Stimulated activated naive CD8-positive, alpha-beta T cell treated with anti-CD3 and anti-CD28 coated beads, Interleukin-15, Interleukin-2, amounts not matched to agents 100 ng/mL and 50 ng/mL, for 24 hours (primary cell): Measurements from ENCODE around the gene PPFIA2.

Source experiments
- H3K27ac Mint-ChIP-seq: one replicate; pipeline ENCODE4 v1.8.0; 2021; ENCODE audit warnings: mild to moderate bottlenecking, mixed read lengths
- H3K27me3 Mint-ChIP-seq: one replicate; pipeline ENCODE4 v1.8.0; 2021; ENCODE audit warnings: mixed read lengths
- H3K36me3 Mint-ChIP-seq: one replicate; pipeline ENCODE4 v1.8.0; 2021; ENCODE audit warnings: low read depth, mixed read lengths
- H3K4me1 Mint-ChIP-seq: one replicate; pipeline ENCODE4 v1.8.0; 2021; ENCODE audit warnings: low read depth, mixed read lengths
- H3K4me3 Mint-ChIP-seq: one replicate; pipeline ENCODE4 v1.8.0; 2021; ENCODE audit warnings: mild to moderate bottlenecking, mixed read lengths
- H3K9me3 Mint-ChIP-seq: one replicate; pipeline ENCODE4 v1.8.0; 2021; ENCODE audit warnings: mixed read lengths

PPFIA2 gene

GRCh38 chr12:81340910-81341309 lies 418.2 kb downstream of the PPFIA2 start:
- Mint-ChIP-seq H3K4me3 (no peak overlapping the region), H3K9me3 (peaks cover 3% of the 10 kb centered on the region), H3K27me3 (no peaks in the 10 kb centered on the region), H3K4me1 (no peaks in the 10 kb centered on the region), H3K36me3 (no peaks in the 10 kb centered on the region), H3K27ac (no peak overlapping the region)

- no peak overlapping the region for H3K4me3 Mint-ChIP-seq
- H3K27ac Mint-ChIP-seq: no peak overlapping the region
- no peaks in the 10 kb centered on the region for H3K27me3 Mint-ChIP-seq
- H3K9me3 Mint-ChIP-seq: peaks cover 6% of the 10 kb centered on the region
- H3K36me3 Mint-ChIP-seq: no peaks in the 10 kb centered on the region
- no peaks in the 10 kb centered on the region for H3K4me1 Mint-ChIP-seq
Measured at GRCh38 chr12:81339071-81339470, 420.1 kb downstream of the PPFIA2 start.

- Mint-ChIP-seq H3K27ac (no peak overlapping the region), H3K36me3 (no peaks in the 10 kb centered on the region), H3K4me1 (no peaks in the 10 kb centered on the region), H3K4me3 (no peak overlapping the region), H3K9me3 (peaks cover 6% of the 10 kb centered on the region), H3K27me3 (no peaks in the 10 kb centered on the region)
Measured at GRCh38 chr12:81337886-81338285, 421.3 kb downstream of the PPFIA2 start.

GRCh38 chr12:81333812-81334211 lies 425.3 kb downstream of the PPFIA2 start:
- Mint-ChIP-seq H3K4me3 (no peak overlapping the region), H3K36me3 (no peaks in the 10 kb centered on the region), H3K4me1 (no peaks in the 10 kb centered on the region), H3K27ac (no peak overlapping the region), H3K9me3 (peaks cover 7% of the 10 kb centered on the region), H3K27me3 (no peaks in the 10 kb centered on the region)

- no peaks in the 10 kb centered on the region for H3K36me3 Mint-ChIP-seq
- no peak overlapping the region for H3K27ac Mint-ChIP-seq
Measured at GRCh38 chr12:81332054-81332453, 427.1 kb downstream of the PPFIA2 start.

GRCh38 chr12:81330480-81330879 lies 428.7 kb downstream of the PPFIA2 start:
- Mint-ChIP-seq H3K4me1 (no peaks in the 10 kb centered on the region), H3K36me3 (no peaks in the 10 kb centered on the region), H3K27me3 (no peaks in the 10 kb centered on the region), H3K9me3 (peaks cover 7% of the 10 kb centered on the region), H3K27ac (no peak overlapping the region), H3K4me3 (no peak overlapping the region)

More at GRCh38 chr12:81332054-81332453, 427.1 kb downstream of the PPFIA2 start:
- H3K27me3 Mint-ChIP-seq: no peaks in the 10 kb centered on the region
- H3K9me3 Mint-ChIP-seq: peaks cover 7% of the 10 kb centered on the region
- H3K4me1 Mint-ChIP-seq: no peaks in the 10 kb centered on the region
- H3K4me3 Mint-ChIP-seq: no peak overlapping the region

- Mint-ChIP-seq H3K4me1 (no peaks in the 10 kb centered on the region), H3K4me3 (no peak overlapping the region), H3K36me3 (no peaks in the 10 kb centered on the region), H3K9me3 (peaks cover 4% of the 10 kb centered on the region), H3K27me3 (no peaks in the 10 kb centered on the region), H3K27ac (no peak overlapping the region)
Measured at GRCh38 chr12:81329085-81329484, 430.1 kb downstream of the PPFIA2 start.

GRCh38 chr12:81327425-81327824 lies 431.7 kb downstream of the PPFIA2 start:
- Mint-ChIP-seq H3K4me3 (no peak overlapping the region), H3K36me3 (no peaks in the 10 kb centered on the region), H3K9me3 (peaks cover 4% of the 10 kb centered on the region), H3K27me3 (no peaks in the 10 kb centered on the region), H3K4me1 (no peaks in the 10 kb centered on the region), H3K27ac (no peak overlapping the region)

- H3K4me1 Mint-ChIP-seq: no peaks in the 10 kb centered on the region
- no peaks in the 10 kb centered on the region for H3K9me3 Mint-ChIP-seq
- no peak overlapping the region for H3K27ac Mint-ChIP-seq
- no peaks in the 10 kb centered on the region for H3K27me3 Mint-ChIP-seq
- H3K36me3 Mint-ChIP-seq: no peaks in the 10 kb centered on the region
- no peak overlapping the region for H3K4me3 Mint-ChIP-seq
Measured at GRCh38 chr12:81325086-81325485, 434.1 kb downstream of the PPFIA2 start.

- no peaks in the 10 kb centered on the region for H3K36me3 Mint-ChIP-seq
- no peaks in the 10 kb centered on the region for H3K27me3 Mint-ChIP-seq
- peaks cover 4% of the 10 kb centered on the region for H3K9me3 Mint-ChIP-seq
Measured at GRCh38 chr12:81314903-81315531, 444.1 kb downstream of the PPFIA2 start.

GRCh38 chr12:81303935-81304334 lies 455.2 kb downstream of the PPFIA2 start:
- Mint-ChIP-seq H3K9me3 (peaks cover 3% of the 10 kb centered on the region), H3K4me1 (no peaks in the 10 kb centered on the region), H3K27me3 (no peaks in the 10 kb centered on the region), H3K27ac (no peak overlapping the region), H3K4me3 (no peak overlapping the region), H3K36me3 (no peaks in the 10 kb centered on the region)

More at GRCh38 chr12:81314903-81315531, 444.1 kb downstream of the PPFIA2 start:
- H3K4me1 Mint-ChIP-seq: no peaks in the 10 kb centered on the region
- H3K27ac Mint-ChIP-seq: no peak overlapping the region
- H3K4me3 Mint-ChIP-seq: no peak overlapping the region

GRCh38 chr12:81300454-81300853 lies 458.7 kb downstream of the PPFIA2 start:
- Mint-ChIP-seq H3K27ac (no peak overlapping the region), H3K4me3 (no peak overlapping the region), H3K4me1 (no peaks in the 10 kb centered on the region), H3K27me3 (no peaks in the 10 kb centered on the region), H3K36me3 (no peaks in the 10 kb centered on the region), H3K9me3 (peaks cover 3% of the 10 kb centered on the region)

GRCh38 chr12:81297601-81298000 lies 461.5 kb downstream of the PPFIA2 start:
- H3K27ac Mint-ChIP-seq: no peak overlapping the region
- H3K4me1 Mint-ChIP-seq: no peaks in the 10 kb centered on the region
- H3K27me3 Mint-ChIP-seq: no peaks in the 10 kb centered on the region
- no peaks in the 10 kb centered on the region for H3K36me3 Mint-ChIP-seq
- no peak overlapping the region for H3K4me3 Mint-ChIP-seq
- peaks cover 5% of the 10 kb centered on the region for H3K9me3 Mint-ChIP-seq

- Mint-ChIP-seq H3K27me3 (no peaks in the 10 kb centered on the region), H3K4me3 (no peak overlapping the region), H3K9me3 (peaks cover 5% of the 10 kb centered on the region), H3K36me3 (no peaks in the 10 kb centered on the region), H3K27ac (no peak overlapping the region), H3K4me1 (no peaks in the 10 kb centered on the region)
Measured at GRCh38 chr12:81296556-81297305, 462.4 kb downstream of the PPFIA2 start.

- no peak overlapping the region for H3K4me3 Mint-ChIP-seq
- no peaks in the 10 kb centered on the region for H3K27me3 Mint-ChIP-seq
- no peaks in the 10 kb centered on the region for H3K4me1 Mint-ChIP-seq
- H3K36me3 Mint-ChIP-seq: no peaks in the 10 kb centered on the region
- H3K9me3 Mint-ChIP-seq: peaks cover 5% of the 10 kb centered on the region
- H3K27ac Mint-ChIP-seq: no peak overlapping the region
Measured at GRCh38 chr12:81295251-81295650, 463.9 kb downstream of the PPFIA2 start.
